Panc1 (cell line): Measurements from ENCODE around the gene CCL25. TPM values are rescaled to one million over a fixed set of nuclear protein-coding genes. Genes with fewer than 3 reads are reported as not detected.

Experiments used
- ATAC-seq: fragments of 200-7000 bp; cut with Tn5 transposase; 2 replicates; pipeline ENCODE4 v1.9.1; 2020; ENCODE audit warnings: mild to moderate bottlenecking, moderate library complexity
- BruUV-seq: library from RNA; stranded (reverse); fragments of 400-500 nt; replicated peaks from 2 replicates; lab custom pipeline; 2021; lab: Mats Ljungman, UMichigan
- CTCF ChIA-PET: fragments of 300-600 bp; sonication (Branson Sonifier 250); formaldehyde crosslinking; loops from one replicate; lab custom pipeline; 2022; ENCODE audit warnings: antibody characterized with exemption; lab: Charles Lee
- POLR2A ChIA-PET: fragments of 300-600 bp; sonication (Branson Sonifier 250); formaldehyde crosslinking; loops from one replicate; lab custom pipeline; 2022; ENCODE audit warnings: antibody characterized with exemption; lab: Charles Lee
- DNase-seq: peaks from one replicate; pipeline ENCODE4 v3.0.0-alpha.2; 2010; ENCODE audit warnings: low read depth, low spot score
- H3K27ac ChIP-seq: 2 replicates; pipeline ENCODE4 v1.5.1; 2011; ENCODE audit warnings: mild to moderate bottlenecking, low read length, inconsistent platforms
- H3K27me3 ChIP-seq: fragments of 200-500 bp; sonication (Bioruptor generic); 2 replicates; pipeline ENCODE4 v1.6.0; 2014; ENCODE audit warnings: low read length, inconsistent platforms; ENCODE audit not compliant: control insufficient read depth, insufficient read depth
- H3K36me3 ChIP-seq: fragments of 200-500 bp; sonication (Bioruptor generic); 2 replicates; pipeline ENCODE4 v1.5.1; 2014; ENCODE audit warnings: inconsistent platforms, mild to moderate bottlenecking, low read length, moderate library complexity; ENCODE audit not compliant: control insufficient read depth, insufficient read depth
- H3K4me1 ChIP-seq: 2 replicates; pipeline ENCODE4 v1.5.1; 2011; ENCODE audit warnings: inconsistent platforms, mild to moderate bottlenecking, low read length, moderate library complexity; ENCODE audit not compliant: control insufficient read depth, insufficient read depth
- H3K4me3 ChIP-seq, 2 experiments: 2 replicates each; pipeline ENCODE4 v1.5.1; 2011 to 2012; ENCODE audit warnings: low read depth in 2 of 2, low read length in 2 of 2, mild to moderate bottlenecking in 2 of 2, inconsistent platforms in 1 of 2, moderate library complexity in 1 of 2
- H3K9me3 ChIP-seq: fragments of 200-500 bp; sonication (Bioruptor generic); 2 replicates; pipeline ENCODE4 v1.5.1; 2014; ENCODE audit warnings: low read depth, mild to moderate bottlenecking, inconsistent platforms, low read length, moderate library complexity; ENCODE audit not compliant: control insufficient read depth, insufficient read depth
- CTCF ChIP-seq: fragments of 450-650 bp; IDR thresholded peaks from 2 replicates; pipeline ENCODE4 v1.5.1; 2017; ENCODE audit warnings: mild to moderate bottlenecking
- POLR2AphosphoS5 ChIP-seq: IDR thresholded peaks from 2 replicates; pipeline ENCODE4 v1.6.1; 2012; ENCODE audit warnings: mild to moderate bottlenecking, low read depth, low read length, moderate library complexity
- REST ChIP-seq, 2 experiments: IDR thresholded peaks; 2 replicates each; pipeline ENCODE4 v1.6.1; 2011 to 2012; ENCODE audit warnings: low read depth in 2 of 2, control low read depth in 1 of 2, low read length in 1 of 2, mild to moderate bottlenecking in 1 of 2, moderate library complexity in 1 of 2; ENCODE audit not compliant: insufficient read depth in 1 of 2
- SIN3A ChIP-seq: IDR thresholded peaks from 2 replicates; pipeline ENCODE4 v1.6.1; 2012; ENCODE audit warnings: low read depth, mild to moderate bottlenecking, low read length, moderate library complexity, borderline replicate concordance; ENCODE audit not compliant: insufficient read depth
- TCF7L2 ChIP-seq: IDR thresholded peaks from 2 replicates; pipeline ENCODE4 v1.6.1; 2011; ENCODE audit warnings: mild to moderate bottlenecking, low read depth, low read length, inconsistent platforms
- in situ Hi-C: cut with HindIII; loops from 2 replicates; pipeline ENCODE4 v1.10.0; 2016; ENCODE audit warnings: low sequenced_read_pairs, low pct_unique_long_range_greater_than_20kb
- intact Hi-C: fragments of 100-400 bp; cut with micrococcal nuclease; formaldehyde crosslinking; loops from one replicate; pipeline ENCODE4 v1.10.0; 2022; ENCODE audit not compliant: unreplicated experiment
- total RNA-seq: library from RNA; stranded (reverse); gene quantifications from one replicate; pipeline ENCODE4 v1.2.1, GENCODE V29; 2021; ENCODE audit not compliant: unreplicated experiment

The CCL25 gene
- total RNA-seq, 1 experiment from 2014 or later, result not detected

GRCh38 chr19:8096071-8096470 lies 43.5 kb downstream of the CCL25 start:
- BruUV-seq, result no TSS peak
- ATAC-seq (no peak), DNase-seq (no peak)
- Histone ChIP-seq H3K9me3 (peaks cover 6% of the 10 kb centered on the region; the same call in 1 of the 2 replicates), H3K4me3 (no peak overlapping the region), H3K27me3 (no peaks in the 10 kb centered on the region; the same call in 1 of the 2 replicates), H3K27ac (no peak overlapping the region), H3K4me1 (no peaks in the 10 kb centered on the region), H3K36me3 (no peaks in the 10 kb centered on the region)
- in situ Hi-C loops, result no loop called here
- TF ChIP-seq POLR2AphosphoS5, result no peak
- TF ChIP-seq TCF7L2, result no peak
- no peak for TF ChIP-seq SIN3A
- no peak for TF ChIP-seq CTCF
- no peak for TF ChIP-seq REST (IDR thresholded peaks at IDR 0.05; ENCODE audit: insufficient read depth in 1 of 2, low read depth in 2 of 2, low read length in 1 of 2)
- ChIA-PET CTCF (interaction anchor here (0.6 kb wide), 1 partner anchor 49 kb away, joined by 9 read pairs; no protein-coding TSS in a partner anchor), POLR2A (no interaction called here)
- intact Hi-C loops, result no loop called here

DNA sequence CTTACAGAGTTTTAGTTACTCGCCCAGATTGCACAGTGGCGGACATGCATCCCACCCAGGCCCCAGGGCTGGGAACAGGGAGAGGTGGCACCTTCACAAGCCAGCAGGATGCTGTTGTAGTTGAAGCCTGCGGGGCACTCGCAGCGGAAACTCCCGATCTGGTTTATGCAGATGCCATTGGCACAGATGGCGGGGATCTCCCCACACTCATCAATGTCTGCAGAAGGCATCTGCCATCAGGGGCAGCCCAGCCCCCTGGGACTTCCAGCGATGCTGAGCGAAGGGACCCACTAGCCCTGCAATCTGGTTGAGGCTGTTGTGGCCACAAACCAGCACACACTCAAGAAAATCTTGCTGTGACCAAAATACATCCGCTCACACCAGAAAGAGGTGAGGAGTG lies 44.6 kb downstream of the CCL25 start:
- TF ChIP-seq POLR2AphosphoS5 (no peak), TCF7L2 (no peak), CTCF (no peak), SIN3A (no peak), REST (IDR thresholded peaks at IDR 0.05; ENCODE audit: insufficient read depth in 1 of 2, low read depth in 2 of 2, low read length in 1 of 2) (no peak)
- DNase-seq, result no peak
- POLR2A ChIA-PET, result no interaction called here
- in situ Hi-C loops, result no loop called here
- no peak for ATAC-seq
- Histone ChIP-seq H3K4me1 (no peaks in the 10 kb centered on the region), H3K36me3 (no peaks in the 10 kb centered on the region), H3K9me3 (peaks cover 6% of the 10 kb centered on the region; the same call in 1 of the 2 replicates), H3K27ac (no peak overlapping the region), H3K27me3 (no peaks in the 10 kb centered on the region; the same call in 1 of the 2 replicates), H3K4me3 (no peak overlapping the region)
- no TSS peak for BruUV-seq
- CTCF ChIA-PET, result no interaction called here
- intact Hi-C loops, result no loop called here
